ENCODE data around the gene MPIG6B.

MPIG6B gene

GRCh38 chr6:31749301-31750036 is 26.3 kb downstream of the MPIG6B start:
- no peak for TF ChIP-seq TAF1 (IDR thresholded peaks at IDR 0.05; ENCODE audit: borderline replicate concordance, low read depth, low read length)
- no peak for TF ChIP-seq POLR2A (IDR thresholded peaks at IDR 0.05; ENCODE audit: low read depth, low read length)
- TF ChIP-seq POLR2AphosphoS5 (IDR thresholded peaks at IDR 0.05; ENCODE audit: low read depth, low read length), result no peak
- DNase-seq (ENCODE audit: insufficient read length) (no peak), FAIRE-seq (no peak)

DNA sequence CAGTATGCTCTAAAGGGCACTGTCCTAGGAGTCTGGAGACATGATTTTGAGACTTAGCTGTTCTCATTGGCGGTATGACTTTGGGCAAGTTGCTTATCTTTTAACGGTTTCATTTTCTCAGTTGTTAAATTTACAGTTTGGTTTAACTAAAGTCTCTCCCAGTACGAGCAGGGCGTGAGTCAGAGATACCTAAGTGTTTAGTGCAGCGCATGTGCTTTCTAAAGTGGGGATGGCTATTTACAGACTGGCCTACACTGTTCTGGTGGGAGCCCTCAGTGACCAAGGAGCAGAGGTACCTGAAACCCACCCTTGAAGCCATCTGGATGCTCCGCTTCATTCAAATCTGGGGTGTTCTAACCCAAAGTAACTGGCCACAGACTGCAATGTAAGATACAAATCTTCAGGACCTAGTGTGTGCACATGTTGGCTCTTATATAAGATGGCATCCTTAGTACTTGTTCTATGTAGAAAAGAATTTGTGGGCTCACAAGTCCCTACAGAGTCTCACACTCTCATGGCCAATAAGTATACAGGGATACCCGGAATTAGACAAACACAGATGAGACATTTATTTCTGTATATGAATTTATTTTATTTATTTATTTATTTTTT is 27.3 kb downstream of the MPIG6B start:
- FAIRE-seq (no peak), DNase-seq (ENCODE audit: insufficient read length) (no peak)
- TF ChIP-seq POLR2AphosphoS5 (IDR thresholded peaks at IDR 0.05; ENCODE audit: low read depth, low read length) (no peak), TAF1 (IDR thresholded peaks at IDR 0.05; ENCODE audit: borderline replicate concordance, low read depth, low read length) (no peak), POLR2A (IDR thresholded peaks at IDR 0.05; ENCODE audit: low read depth, low read length) (no peak)

DNA sequence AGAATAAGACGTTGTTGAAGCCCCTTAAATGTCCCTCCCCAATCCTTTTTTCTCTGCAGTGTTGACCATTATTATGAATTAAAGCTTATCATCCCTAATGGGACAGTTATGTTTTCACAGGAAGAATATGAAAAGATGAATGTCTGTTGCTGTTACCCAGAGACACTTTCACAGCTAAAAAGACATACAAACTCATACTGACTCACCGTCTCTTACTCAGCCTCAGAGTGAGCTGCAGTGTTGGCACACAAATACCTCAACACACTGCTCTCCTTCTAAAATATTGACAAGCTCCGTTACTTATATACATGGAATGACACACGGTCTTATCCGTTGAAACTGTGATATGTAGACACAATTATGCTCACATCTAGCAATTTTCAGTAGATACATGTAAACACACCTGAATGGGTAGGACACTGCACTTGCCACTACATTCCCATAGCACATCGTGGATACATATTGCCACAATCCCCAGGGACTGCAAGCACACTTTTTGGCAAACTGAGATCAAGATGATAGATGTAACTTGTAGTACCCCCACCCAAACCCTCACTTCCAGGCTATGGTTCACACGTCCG is 29.7 kb downstream of the MPIG6B start:
- TF ChIP-seq POLR2AphosphoS5 (IDR thresholded peaks at IDR 0.05; ENCODE audit: low read depth, low read length), result no peak
- DNase-seq (ENCODE audit: insufficient read length) (no peak), FAIRE-seq (no peak)

- TF ChIP-seq POLR2AphosphoS5 (IDR thresholded peaks at IDR 0.05; ENCODE audit: low read depth, low read length) (no peak), TAF1 (IDR thresholded peaks at IDR 0.05; ENCODE audit: borderline replicate concordance, low read depth, low read length) (no peak), POLR2A (IDR thresholded peaks at IDR 0.05; ENCODE audit: low read depth, low read length) (no peak)
- DNase-seq (ENCODE audit: insufficient read length), result no peak
- FAIRE-seq, result no peak
These were observed 35.1 kb downstream of the MPIG6B start for GRCh38 chr6:31758281-31758680.

DNA sequence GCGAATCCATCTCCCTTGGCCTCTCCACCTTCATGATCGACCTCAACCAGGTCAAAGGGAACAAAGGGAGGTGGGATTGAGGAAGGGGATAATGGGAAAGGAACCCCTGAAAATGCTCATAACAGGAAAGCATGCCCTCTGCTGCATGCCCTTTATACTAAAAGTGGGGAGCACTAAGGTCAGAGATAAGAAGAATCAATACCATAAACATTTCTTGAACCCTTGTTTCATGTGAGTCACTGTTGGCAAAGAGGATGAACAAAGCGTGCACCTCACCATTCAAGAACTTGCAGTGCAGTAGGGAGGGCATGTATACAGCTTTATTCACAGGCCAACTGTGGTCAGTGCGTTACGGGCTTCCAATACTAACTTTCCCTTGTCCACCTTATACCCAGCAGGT is 37.6 kb downstream of the MPIG6B start:
- FAIRE-seq, result no peak
- DNase-seq (ENCODE audit: insufficient read length), result no peak
- TF ChIP-seq TAF1 (IDR thresholded peaks at IDR 0.05; ENCODE audit: borderline replicate concordance, low read depth, low read length) (no peak), POLR2A (IDR thresholded peaks at IDR 0.05; ENCODE audit: low read depth, low read length) (no peak), POLR2AphosphoS5 (IDR thresholded peaks at IDR 0.05; ENCODE audit: low read depth, low read length) (no peak)

GRCh38 chr6:31761343-31761742 is 38.2 kb downstream of the MPIG6B start:
- DNase-seq (ENCODE audit: insufficient read length), result no peak
- no peak for FAIRE-seq
- TF ChIP-seq TAF1 (IDR thresholded peaks at IDR 0.05; ENCODE audit: borderline replicate concordance, low read depth, low read length) (no peak), POLR2AphosphoS5 (IDR thresholded peaks at IDR 0.05; ENCODE audit: low read depth, low read length) (no peak), POLR2A (IDR thresholded peaks at IDR 0.05; ENCODE audit: low read depth, low read length) (no peak)

GRCh38 chr6:31762356-31762755 is 39.2 kb downstream of the MPIG6B start, which contains the start of gene SAPCD1:
TSS of gene SAPCD1 (plus strand) at chr6:31762656. CDS start at chr6:31763055, 399 bp downstream.
- FAIRE-seq (no peak), DNase-seq (ENCODE audit: insufficient read length) (no peak)
- TF ChIP-seq POLR2A (IDR thresholded peaks at IDR 0.05; ENCODE audit: low read depth, low read length) (no peak), TAF1 (IDR thresholded peaks at IDR 0.05; ENCODE audit: borderline replicate concordance, low read depth, low read length) (no peak), POLR2AphosphoS5 (IDR thresholded peaks at IDR 0.05; ENCODE audit: low read depth, low read length) (no peak)

- FAIRE-seq (no peak), DNase-seq (ENCODE audit: insufficient read length) (no peak)
- no peak for TF ChIP-seq POLR2AphosphoS5 (IDR thresholded peaks at IDR 0.05; ENCODE audit: low read depth, low read length)
- no peak for TF ChIP-seq TAF1 (IDR thresholded peaks at IDR 0.05; ENCODE audit: borderline replicate concordance, low read depth, low read length)
- no peak for TF ChIP-seq POLR2A (IDR thresholded peaks at IDR 0.05; ENCODE audit: low read depth, low read length)
These were observed 39.9 kb downstream of the MPIG6B start for GRCh38 chr6:31762878-31763618.

DNA sequence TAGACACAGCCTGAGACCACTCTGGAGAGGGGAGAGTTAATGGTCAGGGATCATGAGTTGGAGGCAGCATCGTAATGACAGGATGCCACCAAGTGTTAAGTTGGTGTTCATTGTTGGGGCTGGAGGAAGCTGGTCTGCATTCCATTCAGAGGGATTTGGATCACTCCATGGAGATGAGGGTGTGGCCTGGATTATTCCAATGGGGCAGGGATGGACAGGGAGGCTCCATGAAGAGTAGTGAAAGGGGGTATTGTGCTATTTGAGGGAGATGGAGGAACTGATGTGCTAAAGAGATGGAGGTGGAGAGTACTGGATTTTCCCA is 40.4 kb downstream of the MPIG6B start:
- TF ChIP-seq POLR2AphosphoS5 (IDR thresholded peaks at IDR 0.05; ENCODE audit: low read depth, low read length) (no peak), POLR2A (IDR thresholded peaks at IDR 0.05; ENCODE audit: low read depth, low read length) (no peak), TAF1 (IDR thresholded peaks at IDR 0.05; ENCODE audit: borderline replicate concordance, low read depth, low read length) (no peak)
- FAIRE-seq, result no peak
- DNase-seq (ENCODE audit: insufficient read length), result no peak

DNA sequence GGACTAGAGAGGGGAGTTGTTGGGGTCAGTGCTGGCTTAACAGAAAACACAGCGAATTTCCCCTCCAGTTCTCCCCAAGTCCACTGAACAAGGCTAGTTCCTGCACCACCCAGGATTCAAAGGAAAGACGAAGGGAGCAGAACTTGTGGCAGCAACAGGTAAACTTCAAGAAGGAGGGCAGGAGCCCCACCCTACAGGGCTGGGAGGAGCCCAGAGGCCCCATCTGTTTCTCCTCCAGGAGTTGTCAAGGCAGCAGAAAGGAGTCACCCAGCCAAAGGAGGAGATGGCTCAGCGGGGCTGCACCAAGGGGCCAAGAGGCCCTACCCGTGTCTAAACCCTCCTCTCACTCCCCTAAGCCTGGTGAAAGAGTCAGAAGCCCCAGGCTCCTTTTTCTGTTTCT is 41.0 kb downstream of the MPIG6B start:
- TF ChIP-seq POLR2A (IDR thresholded peaks at IDR 0.05; ENCODE audit: low read depth, low read length) (no peak), POLR2AphosphoS5 (IDR thresholded peaks at IDR 0.05; ENCODE audit: low read depth, low read length) (no peak), TAF1 (IDR thresholded peaks at IDR 0.05; ENCODE audit: borderline replicate concordance, low read depth, low read length) (no peak)
- DNase-seq (ENCODE audit: insufficient read length), result no peak
- FAIRE-seq, result no peak

- FAIRE-seq, result no peak
- TF ChIP-seq TAF1 (IDR thresholded peaks at IDR 0.05; ENCODE audit: borderline replicate concordance, low read depth, low read length) (no peak), POLR2AphosphoS5 (IDR thresholded peaks at IDR 0.05; ENCODE audit: low read depth, low read length) (no peak), POLR2A (IDR thresholded peaks at IDR 0.05; ENCODE audit: low read depth, low read length) (no peak)
- no peak for DNase-seq (ENCODE audit: insufficient read length)
These were observed 42.4 kb downstream of the MPIG6B start for GRCh38 chr6:31765559-31765909.

Measured in GM12892 (cell line).